SIG-M5 (cell line): ENCODE data around the gene TRPC5OS.

Experiments used
- DNase-seq: peaks from one replicate; lab custom pipeline; 2025; lab: John Stamatoyannopoulos, UW

TRPC5OS gene

DNA sequence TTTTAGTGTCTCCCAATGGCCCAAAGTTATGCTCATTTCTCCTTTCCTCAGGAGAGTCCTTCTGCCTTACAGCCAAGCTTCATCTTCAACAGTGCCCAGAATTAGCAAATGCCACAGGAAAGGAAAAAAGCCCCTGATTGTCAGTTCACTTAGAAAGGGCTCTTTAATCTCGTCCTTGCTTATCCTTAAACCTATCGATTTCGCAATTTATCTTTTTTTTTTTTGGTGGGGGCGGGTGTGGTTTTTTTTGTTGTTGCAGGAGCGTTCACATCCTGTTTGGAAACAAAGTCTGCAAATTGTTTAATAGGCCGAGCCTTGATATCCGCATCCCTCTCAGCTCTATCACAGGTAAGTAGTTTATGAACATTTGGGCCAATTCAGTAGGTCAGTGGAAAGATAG lies 20.2 kb downstream of the TRPC5OS start:
- no peak for DNase-seq

- no peak for DNase-seq
These were observed 38.6 kb downstream of the TRPC5OS start for GRCh38 chrX:111914398-111915090.

GRCh38 chrX:111917591-111917990 lies 41.6 kb downstream of the TRPC5OS start:
- DNase-seq: no peak

DNA sequence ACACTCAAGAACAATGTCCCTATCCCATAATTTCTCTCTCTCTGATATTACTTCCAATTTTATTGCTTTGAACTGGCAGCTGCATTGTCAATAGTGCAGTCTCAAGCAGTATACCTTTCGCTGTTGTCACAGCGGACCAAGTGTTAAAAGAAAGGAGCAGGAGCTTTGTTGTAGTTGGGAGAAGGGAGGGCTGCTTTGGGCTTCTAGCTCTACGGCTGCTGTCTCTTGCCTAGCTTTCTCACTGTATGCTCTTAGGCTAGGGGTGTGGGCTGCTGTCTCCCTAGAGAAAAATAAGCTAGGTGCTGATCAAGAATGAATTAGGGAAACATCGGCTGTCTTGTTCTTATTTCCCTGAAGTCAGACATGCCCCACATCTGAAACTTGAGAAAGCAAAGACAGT lies 52.5 kb downstream of the TRPC5OS start:
- no peak for DNase-seq
